ENCODE data around the gene MACROD2.

- TF ChIP-seq POLR2A (IDR thresholded peaks at IDR 0.05): no peak
- TF ChIP-seq CTCF (IDR thresholded peaks at IDR 0.05): no peak
These were observed 794.9 kb downstream of the MACROD2 start for GRCh38 chr20:14790190-14790589.

Measured in ovary (tissue), 3 donors.